Chondrocyte (in vitro differentiated cells): ENCODE data around the gene MTUS2. TPM values are rescaled to one million over a fixed set of nuclear protein-coding genes. Genes with fewer than 3 reads are reported as not detected.

Experiments used
- DNase-seq: peaks from one replicate; pipeline ENCODE4 v3.0.0; 2021; ENCODE audit warnings: mixed read lengths, low spot score
- H3K27ac Mint-ChIP-seq: one replicate; pipeline ENCODE4 v1.8.0; 2021; ENCODE audit warnings: mild to moderate bottlenecking, moderate library complexity, mixed read lengths; ENCODE audit not compliant: unreplicated experiment
- H3K27me3 Mint-ChIP-seq: 2 replicates; pipeline ENCODE4 v1.8.0; 2021; ENCODE audit warnings: low read depth, mixed read lengths
- H3K36me3 Mint-ChIP-seq: 2 replicates; pipeline ENCODE4 v1.8.0; 2021; ENCODE audit warnings: low read depth, mixed read lengths
- H3K4me1 Mint-ChIP-seq: 2 replicates; pipeline ENCODE4 v1.8.0; 2021; ENCODE audit warnings: low read depth, mild to moderate bottlenecking, mixed read lengths
- H3K4me3 Mint-ChIP-seq: one replicate; pipeline ENCODE4 v1.8.0; 2021; ENCODE audit warnings: mild to moderate bottlenecking, moderate library complexity, mixed read lengths; ENCODE audit not compliant: unreplicated experiment
- H3K9me3 Mint-ChIP-seq: 2 replicates; pipeline ENCODE4 v1.8.0; 2021; ENCODE audit warnings: low read depth, mixed read lengths
- CTCF ChIP-seq: fragments of 200-600 bp; sonication (generic); IDR thresholded peaks from 2 replicates; pipeline ENCODE4 v1.5.0; 2021; ENCODE audit warnings: antibody characterized with exemption, mild to moderate bottlenecking, moderate library complexity
- total RNA-seq: library from RNA; stranded (reverse); gene quantifications from 3 replicates; pipeline ENCODE4 v1.2.1, GENCODE V29; 2021

MTUS2 gene
- total RNA-seq, 1 donor from 2014 or later, result 1.2 TPM

- Mint-ChIP-seq H3K27ac (no peak overlapping the region), H3K4me1 (no peaks in the 10 kb centered on the region), H3K27me3 (peaks cover 5% of the 10 kb centered on the region), H3K9me3 (no peaks in the 10 kb centered on the region), H3K36me3 (peaks cover 4% of the 10 kb centered on the region), H3K4me3 (no peak overlapping the region)
- no peak for TF ChIP-seq CTCF
- no peak for DNase-seq
Observed at GRCh38 chr13:29458419-29458818, 638.3 kb downstream of the MTUS2 start.

GRCh38 chr13:29459813-29460355, 639.7 kb downstream of the MTUS2 start:
- Mint-ChIP-seq H3K4me3 (no peak overlapping the region), H3K27ac (no peak overlapping the region), H3K36me3 (peaks cover 4% of the 10 kb centered on the region), H3K9me3 (no peaks in the 10 kb centered on the region), H3K27me3 (peaks cover 2% of the 10 kb centered on the region), H3K4me1 (no peaks in the 10 kb centered on the region)
- no peak for TF ChIP-seq CTCF
- DNase-seq, result no peak

GRCh38 chr13:29464105-29464679, 644.1 kb downstream of the MTUS2 start:
- TF ChIP-seq CTCF, result no peak
- no peak overlapping the region for H3K4me3 Mint-ChIP-seq

GRCh38 chr13:29465741-29466293, 645.7 kb downstream of the MTUS2 start:
- Mint-ChIP-seq H3K4me1 (peaks cover 11% of the 10 kb centered on the region), H3K36me3 (peaks cover 2% of the 10 kb centered on the region), H3K27me3 (peaks cover 6% of the 10 kb centered on the region)

More at GRCh38 chr13:29464105-29464679, 644.1 kb downstream of the MTUS2 start:
- Mint-ChIP-seq H3K27ac (no peak overlapping the region), H3K9me3 (no peaks in the 10 kb centered on the region), H3K4me1 (peaks cover 11% of the 10 kb centered on the region), H3K36me3 (peaks cover 4% of the 10 kb centered on the region), H3K27me3 (peaks cover 2% of the 10 kb centered on the region)
- no peak for DNase-seq

GRCh38 chr13:29471551-29471950, 651.4 kb downstream of the MTUS2 start:
- Mint-ChIP-seq H3K4me3 (no peak overlapping the region), H3K27ac (no peak overlapping the region), H3K9me3 (no peaks in the 10 kb centered on the region), H3K4me1 (no peaks in the 10 kb centered on the region), H3K27me3 (peaks cover 5% of the 10 kb centered on the region), H3K36me3 (no peaks in the 10 kb centered on the region)
- DNase-seq, result no peak
- TF ChIP-seq CTCF, result no peak

More at GRCh38 chr13:29465741-29466293, 645.7 kb downstream of the MTUS2 start:
- H3K4me3 Mint-ChIP-seq, result no peak overlapping the region
- no peak for TF ChIP-seq CTCF
- no peaks in the 10 kb centered on the region for H3K9me3 Mint-ChIP-seq
- H3K27ac Mint-ChIP-seq, result no peak overlapping the region
- DNase-seq, result no peak
